ENCODE data around the gene MAP2K1. TPM values are rescaled to one million over a fixed set of nuclear protein-coding genes. Genes with fewer than 3 reads are reported as not detected.

MAP2K1 gene
- total RNA-seq, 1 experiment from 2014 or later, result 108 TPM

DNA sequence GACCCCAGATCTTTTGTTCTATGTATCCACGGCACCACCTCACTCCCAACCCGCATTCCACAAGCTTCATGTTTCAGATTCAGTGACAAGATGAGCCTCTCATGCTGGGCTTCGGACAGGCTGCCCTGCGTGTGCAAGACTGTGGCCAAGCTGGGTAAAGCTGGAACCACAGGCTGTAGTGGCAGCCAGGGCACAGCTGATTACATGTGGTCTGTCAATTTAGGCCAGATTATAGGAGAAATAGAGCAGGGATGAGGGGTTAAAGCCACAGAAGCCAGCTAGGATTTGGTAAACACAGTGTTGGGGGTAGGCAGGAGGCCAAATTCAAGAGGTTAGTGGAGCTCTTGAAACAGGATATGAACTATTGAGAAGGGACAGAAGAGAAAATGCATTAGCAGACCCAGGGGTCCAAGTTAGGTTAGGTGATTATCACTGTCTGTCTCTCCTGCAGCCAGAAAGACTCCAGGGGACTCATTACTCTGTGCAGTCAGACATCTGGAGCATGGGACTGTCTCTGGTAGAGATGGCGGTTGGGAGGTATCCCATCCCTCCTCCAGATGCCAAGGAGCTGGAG lies 97.9 kb downstream of the MAP2K1 start:
- DNase-seq (ENCODE audit: unreplicated experiment), result no peak
- Mint-ChIP-seq H3K27me3 (ENCODE audit: insufficient read depth, unreplicated experiment) (no peaks in the 10 kb centered on the region), H3K4me1 (ENCODE audit: insufficient read depth, unreplicated experiment) (peaks cover 32% of the 10 kb centered on the region), H3K4me3 (ENCODE audit: unreplicated experiment) (no peak overlapping the region), H3K36me3 (ENCODE audit: insufficient read depth, unreplicated experiment) (peaks cover 54% of the 10 kb centered on the region), H3K27ac (ENCODE audit: low read depth, unreplicated experiment) (no peak overlapping the region), H3K9me3 (ENCODE audit: unreplicated experiment) (no peaks in the 10 kb centered on the region)
- intact Hi-C loops (cut with micrococcal nuclease), result no loop called here
- POLR2A ChIA-PET, result interaction anchor here (0.6 to 1.3 kb wide), 3 partner anchors 12 to 18 kb away, joined by 3 to 5 read pairs (median 4); partner anchors contain the start of gene SNAPC5
- BruUV-seq (replicated peaks), result no TSS peak
- CTCF ChIA-PET, result interaction anchor here (1.4 kb wide), 1 partner anchor 13 kb away, joined by 9 read pairs; the partner anchor contains the start of gene SNAPC5
- TF ChIP-seq, protein P1, sequence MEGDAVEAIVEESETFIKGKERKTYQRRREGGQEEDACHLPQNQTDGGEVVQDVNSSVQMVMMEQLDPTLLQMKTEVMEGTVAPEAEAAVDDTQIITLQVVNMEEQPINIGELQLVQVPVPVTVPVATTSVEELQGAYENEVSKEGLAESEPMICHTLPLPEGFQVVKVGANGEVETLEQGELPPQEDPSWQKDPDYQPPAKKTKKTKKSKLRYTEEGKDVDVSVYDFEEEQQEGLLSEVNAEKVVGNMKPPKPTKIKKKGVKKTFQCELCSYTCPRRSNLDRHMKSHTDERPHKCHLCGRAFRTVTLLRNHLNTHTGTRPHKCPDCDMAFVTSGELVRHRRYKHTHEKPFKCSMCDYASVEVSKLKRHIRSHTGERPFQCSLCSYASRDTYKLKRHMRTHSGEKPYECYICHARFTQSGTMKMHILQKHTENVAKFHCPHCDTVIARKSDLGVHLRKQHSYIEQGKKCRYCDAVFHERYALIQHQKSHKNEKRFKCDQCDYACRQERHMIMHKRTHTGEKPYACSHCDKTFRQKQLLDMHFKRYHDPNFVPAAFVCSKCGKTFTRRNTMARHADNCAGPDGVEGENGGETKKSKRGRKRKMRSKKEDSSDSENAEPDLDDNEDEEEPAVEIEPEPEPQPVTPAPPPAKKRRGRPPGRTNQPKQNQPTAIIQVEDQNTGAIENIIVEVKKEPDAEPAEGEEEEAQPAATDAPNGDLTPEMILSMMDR (IDR thresholded peaks at IDR 0.05; ENCODE audit: unreplicated experiment), result no peak

DNA sequence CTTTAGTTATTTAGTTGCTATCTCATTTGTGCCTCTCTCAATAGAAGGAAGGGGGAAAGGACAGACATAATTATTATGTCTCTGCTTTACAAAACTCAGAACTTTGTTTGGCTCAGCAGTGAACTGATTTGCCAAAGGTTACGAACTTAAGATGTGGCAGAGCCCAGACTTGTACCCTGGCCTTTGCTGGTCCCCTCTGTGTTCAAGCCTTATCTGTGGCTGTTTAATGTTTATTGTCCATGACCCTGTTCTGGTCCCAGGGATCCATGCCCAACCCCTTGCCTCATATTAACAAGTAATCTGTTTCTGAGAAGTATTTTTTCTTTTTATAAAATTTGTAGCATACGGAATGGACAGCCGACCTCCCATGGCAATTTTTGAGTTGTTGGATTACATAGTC lies 100.2 kb downstream of the MAP2K1 start:
- intact Hi-C loops (cut with micrococcal nuclease), result no loop called here
- peaks cover 56% of the 10 kb centered on the region for H3K36me3 Mint-ChIP-seq (ENCODE audit: insufficient read depth, unreplicated experiment)
- no TSS peak for BruUV-seq (replicated peaks)
- DNase-seq (ENCODE audit: unreplicated experiment), result no peak
- POLR2A ChIA-PET, result no interaction called here
- CTCF ChIA-PET, result interaction anchor here (0.7 to 1.7 kb wide), 2 partner anchors 12 to 71 kb away, joined by 5 to 7 read pairs; partner anchors contain the start of gene SNAPC5
- no peak overlapping the region for H3K27ac Mint-ChIP-seq (ENCODE audit: low read depth, unreplicated experiment)
- no peaks in the 10 kb centered on the region for H3K9me3 Mint-ChIP-seq (ENCODE audit: unreplicated experiment)
- no peak overlapping the region for H3K4me3 Mint-ChIP-seq (ENCODE audit: unreplicated experiment)
- TF ChIP-seq, protein P1 (IDR thresholded peaks at IDR 0.05; ENCODE audit: unreplicated experiment), result no peak
- H3K27me3 Mint-ChIP-seq (ENCODE audit: insufficient read depth, unreplicated experiment), result no peaks in the 10 kb centered on the region
- peaks cover 16% of the 10 kb centered on the region for H3K4me1 Mint-ChIP-seq (ENCODE audit: insufficient read depth, unreplicated experiment)

DNA sequence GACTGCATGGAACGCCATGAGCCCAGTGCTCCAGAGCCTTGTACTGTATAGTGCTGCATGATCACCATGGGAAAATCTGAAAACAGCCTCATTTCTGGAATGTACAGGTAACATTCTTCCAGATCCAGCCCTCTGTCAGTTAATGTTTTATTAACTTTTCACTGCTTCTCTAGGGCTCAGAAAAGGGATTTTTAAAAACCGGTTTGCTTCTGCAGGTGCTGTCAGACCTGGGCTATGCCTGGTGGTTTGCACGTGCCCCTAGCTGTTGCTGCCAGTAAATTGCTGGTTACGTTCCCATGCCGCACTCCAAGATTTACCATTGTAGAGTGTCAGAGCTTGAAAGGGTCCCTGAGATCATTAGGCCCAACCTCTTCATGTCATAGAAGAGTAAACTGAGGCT lies 101.8 kb downstream of the MAP2K1 start:
- Mint-ChIP-seq H3K9me3 (ENCODE audit: unreplicated experiment) (no peaks in the 10 kb centered on the region), H3K27me3 (ENCODE audit: insufficient read depth, unreplicated experiment) (no peaks in the 10 kb centered on the region), H3K4me3 (ENCODE audit: unreplicated experiment) (no peak overlapping the region), H3K36me3 (ENCODE audit: insufficient read depth, unreplicated experiment) (peaks cover 52% of the 10 kb centered on the region), H3K4me1 (ENCODE audit: insufficient read depth, unreplicated experiment) (no peaks in the 10 kb centered on the region), H3K27ac (ENCODE audit: low read depth, unreplicated experiment) (no peak overlapping the region)
- ChIA-PET POLR2A (interaction anchor here (1.4 kb wide), 1 partner anchor 9 kb away, joined by 6 read pairs; the partner anchor contains the start of gene SNAPC5), CTCF (interaction anchor here (2.2 kb wide), 1 partner anchor 10 kb away, joined by 11 read pairs; the partner anchor contains the start of gene SNAPC5)
- DNase-seq (ENCODE audit: unreplicated experiment), result no peak
- no TSS peak for BruUV-seq (replicated peaks)
- intact Hi-C loops (cut with micrococcal nuclease), result no loop called here
- TF ChIP-seq, protein P1 (IDR thresholded peaks at IDR 0.05; ENCODE audit: unreplicated experiment), result no peak

DNA sequence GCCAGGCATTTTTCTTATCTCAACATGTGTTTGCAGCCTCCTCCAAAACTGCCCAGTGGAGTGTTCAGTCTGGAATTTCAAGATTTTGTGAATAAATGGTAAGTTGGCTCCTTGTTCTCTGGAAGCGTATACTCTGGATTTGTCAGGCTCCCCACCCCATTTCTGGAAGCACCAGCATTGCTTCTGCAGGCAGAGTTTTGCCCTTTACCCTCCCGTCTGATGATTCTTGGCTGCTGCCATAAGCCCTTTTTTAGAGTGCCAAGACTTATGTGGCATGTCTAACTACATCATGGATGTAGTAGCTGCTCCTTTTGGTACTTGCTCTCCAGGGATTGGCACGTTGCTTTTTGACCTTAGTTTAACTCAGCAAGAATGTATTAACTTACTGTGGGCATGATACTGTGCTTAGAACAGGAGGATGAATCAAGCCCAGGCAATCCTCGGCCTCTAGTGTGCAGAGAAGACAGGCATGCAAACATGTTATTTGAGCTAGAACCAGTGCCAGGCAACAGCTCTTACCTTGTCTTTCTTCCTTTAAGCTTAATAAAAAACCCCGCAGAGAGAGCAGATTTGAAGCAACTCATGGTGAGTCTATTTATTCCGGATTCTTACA lies 102.6 kb downstream of the MAP2K1 start:
- CTCF ChIA-PET, result interaction anchor here (0.6 to 2.2 kb wide), 2 partner anchors 9 to 111 kb away, joined by 8 to 11 read pairs; partner anchors contain the start of gene SNAPC5
- peaks cover 60% of the 10 kb centered on the region for H3K36me3 Mint-ChIP-seq (ENCODE audit: insufficient read depth, unreplicated experiment)

More for the DNA sequence above, 102.6 kb downstream of the MAP2K1 start:
- Mint-ChIP-seq H3K4me3 (ENCODE audit: unreplicated experiment) (no peak overlapping the region), H3K4me1 (ENCODE audit: insufficient read depth, unreplicated experiment) (no peaks in the 10 kb centered on the region), H3K27me3 (ENCODE audit: insufficient read depth, unreplicated experiment) (no peaks in the 10 kb centered on the region), H3K27ac (ENCODE audit: low read depth, unreplicated experiment) (no peak overlapping the region), H3K9me3 (ENCODE audit: unreplicated experiment) (no peaks in the 10 kb centered on the region)
- BruUV-seq (replicated peaks), result no TSS peak
- POLR2A ChIA-PET, result no interaction called here
- TF ChIP-seq, protein P1 (IDR thresholded peaks at IDR 0.05; ENCODE audit: unreplicated experiment), result no peak
- intact Hi-C loops (cut with micrococcal nuclease), result no loop called here
- no peak for DNase-seq (ENCODE audit: unreplicated experiment)

Data from MCF 10A (cell line).